Loucy (cell line): Measurements from ENCODE around the gene CRACDL.
A peak's percentile ranks its signal among the peaks of the same experiment; 100 is the strongest.

Experiments used
- H2AFZ ChIP-seq: fragments of 200-600 bp; sonication (generic); 2 replicates; pipeline ENCODE4 v1.6.0; 2016; ENCODE audit warnings: antibody characterized with exemption, mild to moderate bottlenecking, low read length, moderate library complexity
- H3F3A ChIP-seq: fragments of 200-600 bp; 2 replicates; pipeline ENCODE4 v1.6.0; 2016; ENCODE audit warnings: antibody characterized with exemption, low read depth, mild to moderate bottlenecking
- H3K27me3 ChIP-seq: fragments of 200-600 bp; sonication (generic); 2 replicates; pipeline ENCODE4 v1.6.1; 2014; ENCODE audit warnings: low read length, mild to moderate bottlenecking; ENCODE audit not compliant: insufficient read depth, poor library complexity, severe bottlenecking
- H3K36me3 ChIP-seq: fragments of 200-600 bp; sonication (generic); 2 replicates; pipeline ENCODE4 v1.6.1; 2016; ENCODE audit warnings: low read length; ENCODE audit not compliant: insufficient read depth
- H3K4me1 ChIP-seq: fragments of 200-600 bp; sonication (generic); 2 replicates; pipeline ENCODE4 v1.5.1; 2014; ENCODE audit warnings: low read length, mild to moderate bottlenecking; ENCODE audit not compliant: insufficient read depth, poor library complexity, severe bottlenecking
- H3K4me2 ChIP-seq: fragments of 200-600 bp; sonication (generic); 2 replicates; pipeline ENCODE4 v1.6.0; 2014; ENCODE audit warnings: antibody characterized with exemption, low read length, low read depth, mild to moderate bottlenecking; ENCODE audit not compliant: poor library complexity, severe bottlenecking
- H3K4me3 ChIP-seq: fragments of 200-600 bp; sonication (generic); 2 replicates; pipeline ENCODE4 v1.5.1; 2014; ENCODE audit warnings: low read length, mild to moderate bottlenecking, mixed read lengths; ENCODE audit not compliant: poor library complexity, severe bottlenecking
- H3K79me2 ChIP-seq: fragments of 200-600 bp; sonication (generic); 2 replicates; pipeline ENCODE4 v1.6.1; 2014; ENCODE audit warnings: low read length; ENCODE audit not compliant: insufficient read depth
- H3K9ac ChIP-seq: fragments of 200-600 bp; sonication (generic); 2 replicates; pipeline ENCODE4 v1.6.0; 2014; ENCODE audit warnings: mild to moderate bottlenecking, low read depth, low read length, moderate library complexity; ENCODE audit not compliant: poor library complexity, severe bottlenecking
- H3K9me2 ChIP-seq: fragments of 200-600 bp; sonication (generic); replicated peaks from 2 replicates; pipeline ENCODE4 v1.6.1; 2016; ENCODE audit warnings: low read depth, low read length, mixed read lengths
- H3K9me3 ChIP-seq: fragments of 200-600 bp; sonication (generic); 2 replicates; pipeline ENCODE4 v1.6.1; 2014; ENCODE audit warnings: mild to moderate bottlenecking, antibody characterized with exemption, low read length, low read depth; ENCODE audit not compliant: insufficient read depth
- H4K20me1 ChIP-seq: fragments of 200-600 bp; sonication (generic); 2 replicates; pipeline ENCODE4 v1.6.0; 2014; ENCODE audit warnings: antibody characterized with exemption, low read length, mild to moderate bottlenecking; ENCODE audit not compliant: insufficient read depth, poor library complexity, severe bottlenecking
- EZH2phosphoT487 ChIP-seq: fragments of 200-600 bp; IDR thresholded peaks from 2 replicates; pipeline ENCODE4 v1.6.1; 2018; ENCODE audit warnings: antibody characterized with exemption, mild to moderate bottlenecking, moderate library complexity, borderline replicate concordance
- TF ChIP-seq, protein P1 (sequence below): fragments of 200-600 bp; sonication (generic); conservative IDR thresholded peaks from 2 replicates; pipeline ENCODE4 v1.5.1; 2014; ENCODE audit warnings: mild to moderate bottlenecking, antibody characterized with exemption, low read length

CRACDL gene

DNA sequence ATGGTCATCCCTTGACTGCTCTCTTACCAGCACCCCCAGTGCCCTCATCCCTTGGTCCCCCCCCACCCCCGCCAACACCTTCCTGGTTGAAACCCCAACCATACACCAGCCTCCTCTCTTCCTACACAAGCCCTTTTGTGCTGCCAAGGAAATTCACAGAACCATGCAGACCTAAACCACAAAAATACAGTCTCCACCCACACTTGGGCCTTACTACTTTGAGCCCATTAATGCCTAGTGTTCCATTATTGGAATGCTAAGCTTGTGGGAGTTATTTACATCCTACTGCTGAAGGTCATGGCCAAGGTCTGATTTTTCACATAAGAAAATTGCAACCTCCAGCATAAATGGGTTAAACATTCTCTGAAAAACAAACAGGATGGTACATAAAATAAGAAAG lies 4.1 kb upstream of the CRACDL start:
- no peaks in the 10 kb centered on the region for H3K9me2 ChIP-seq
- H2AFZ ChIP-seq: no peak overlapping the region
- H3K9me3 ChIP-seq: no peaks in the 10 kb centered on the region
- H4K20me1 ChIP-seq: no peaks in the 10 kb centered on the region
- H3K79me2 ChIP-seq: no peaks in the 10 kb centered on the region
- H3K4me1 ChIP-seq: no peaks in the 10 kb centered on the region
- no peaks in the 10 kb centered on the region for H3F3A ChIP-seq
- no peak for TF ChIP-seq EZH2phosphoT487
- TF ChIP-seq, protein P1, sequence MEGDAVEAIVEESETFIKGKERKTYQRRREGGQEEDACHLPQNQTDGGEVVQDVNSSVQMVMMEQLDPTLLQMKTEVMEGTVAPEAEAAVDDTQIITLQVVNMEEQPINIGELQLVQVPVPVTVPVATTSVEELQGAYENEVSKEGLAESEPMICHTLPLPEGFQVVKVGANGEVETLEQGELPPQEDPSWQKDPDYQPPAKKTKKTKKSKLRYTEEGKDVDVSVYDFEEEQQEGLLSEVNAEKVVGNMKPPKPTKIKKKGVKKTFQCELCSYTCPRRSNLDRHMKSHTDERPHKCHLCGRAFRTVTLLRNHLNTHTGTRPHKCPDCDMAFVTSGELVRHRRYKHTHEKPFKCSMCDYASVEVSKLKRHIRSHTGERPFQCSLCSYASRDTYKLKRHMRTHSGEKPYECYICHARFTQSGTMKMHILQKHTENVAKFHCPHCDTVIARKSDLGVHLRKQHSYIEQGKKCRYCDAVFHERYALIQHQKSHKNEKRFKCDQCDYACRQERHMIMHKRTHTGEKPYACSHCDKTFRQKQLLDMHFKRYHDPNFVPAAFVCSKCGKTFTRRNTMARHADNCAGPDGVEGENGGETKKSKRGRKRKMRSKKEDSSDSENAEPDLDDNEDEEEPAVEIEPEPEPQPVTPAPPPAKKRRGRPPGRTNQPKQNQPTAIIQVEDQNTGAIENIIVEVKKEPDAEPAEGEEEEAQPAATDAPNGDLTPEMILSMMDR: no peak
- H3K27me3 ChIP-seq: no peaks in the 10 kb centered on the region
- H3K4me2 ChIP-seq: no peak overlapping the region
- H3K36me3 ChIP-seq: no peaks in the 10 kb centered on the region
- H3K4me3 ChIP-seq: no peak overlapping the region
- no peak overlapping the region for H3K9ac ChIP-seq

DNA sequence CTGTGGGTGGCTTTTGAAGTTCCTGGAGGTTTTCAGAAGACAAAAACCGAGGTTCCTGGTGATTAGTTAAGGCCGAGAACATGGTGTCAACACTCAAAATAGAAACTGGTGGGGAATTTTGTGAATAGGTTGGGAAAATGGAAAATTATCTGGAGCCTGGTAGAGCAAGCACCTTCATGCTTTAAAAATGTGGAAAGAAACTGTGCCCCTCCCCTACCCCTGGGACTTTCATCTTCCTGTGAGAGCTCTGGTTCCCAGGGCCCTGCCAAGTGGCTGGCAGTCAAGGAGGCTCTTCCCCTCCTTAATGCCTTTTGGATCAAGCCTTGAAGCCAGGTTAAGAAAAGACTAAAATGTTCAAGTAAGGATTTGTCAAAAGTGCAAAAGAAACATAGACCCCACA lies 1.9 kb upstream of the CRACDL start:
- H3K4me2 ChIP-seq: no peak overlapping the region
- no peaks in the 10 kb centered on the region for H3K27me3 ChIP-seq
- H3K36me3 ChIP-seq: no peaks in the 10 kb centered on the region
- no peaks in the 10 kb centered on the region for H3K9me3 ChIP-seq
- H3K9ac ChIP-seq: no peak overlapping the region
- no peaks in the 10 kb centered on the region for H3F3A ChIP-seq
- H4K20me1 ChIP-seq: no peaks in the 10 kb centered on the region
- H3K9me2 ChIP-seq: no peaks in the 10 kb centered on the region
- TF ChIP-seq, protein P1: no peak
- no peak for TF ChIP-seq EZH2phosphoT487
- H3K79me2 ChIP-seq: no peaks in the 10 kb centered on the region
- 0 out of 2 replicates have a peak overlapping the region, but pooled peaks have one; percentile 36 for H2AFZ ChIP-seq
- no peaks in the 10 kb centered on the region for H3K4me1 ChIP-seq
- no peak overlapping the region for H3K4me3 ChIP-seq

DNA sequence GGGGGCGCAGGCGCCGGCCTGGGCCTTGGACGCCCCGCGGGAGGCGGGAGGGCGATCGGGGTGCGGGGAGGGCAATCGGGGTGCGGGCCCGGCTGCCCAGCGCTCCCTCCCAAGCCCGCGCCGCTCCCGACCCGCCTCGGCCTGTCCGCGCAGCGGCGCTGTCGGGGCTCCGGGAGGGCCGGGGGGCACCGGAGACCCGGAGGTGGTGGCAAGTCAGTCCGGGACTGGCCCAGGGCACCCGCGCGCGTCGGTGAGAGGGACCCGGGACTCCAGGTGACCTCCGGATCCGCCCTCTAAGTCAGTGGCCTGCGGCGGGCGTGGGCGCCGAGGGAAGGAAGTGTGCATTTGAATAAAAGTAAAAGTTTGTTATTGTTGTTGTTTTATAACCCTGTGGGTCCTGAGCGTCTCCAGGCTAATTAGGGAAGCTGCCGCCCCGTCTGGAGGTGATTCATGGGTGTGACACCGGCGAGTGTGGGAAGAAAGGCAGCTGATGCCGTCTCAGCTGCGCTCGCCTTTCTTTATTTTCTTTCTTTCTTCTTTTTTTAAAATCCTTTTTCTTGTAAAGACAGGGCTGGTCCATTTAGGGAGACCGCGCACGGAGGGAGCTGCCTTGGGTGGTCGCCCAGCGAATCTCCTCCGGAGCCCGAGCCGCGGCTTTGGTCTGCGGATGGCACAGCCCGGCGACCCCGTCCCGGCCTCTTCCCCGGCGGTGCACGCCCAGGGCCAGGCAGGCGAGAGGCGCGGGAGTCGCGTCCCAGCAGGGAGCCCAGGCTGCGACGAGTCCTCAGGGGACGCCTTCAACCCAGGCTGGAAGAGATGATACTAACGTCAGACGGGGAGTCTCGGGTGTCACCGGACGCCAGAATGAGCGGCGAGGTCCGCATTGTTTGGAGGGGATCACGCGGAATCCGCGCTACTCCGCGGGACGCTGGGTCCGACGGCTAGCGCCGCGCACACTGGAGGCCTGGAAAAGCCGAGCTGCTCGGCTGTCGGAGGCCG lies 627 bp upstream of the CRACDL start:
- no peak overlapping the region for H2AFZ ChIP-seq
- H3K4me3 ChIP-seq: no peak overlapping the region
- H3F3A ChIP-seq: no peaks in the 10 kb centered on the region
- H3K79me2 ChIP-seq: no peaks in the 10 kb centered on the region
- no peaks in the 10 kb centered on the region for H4K20me1 ChIP-seq
- TF ChIP-seq, protein P1: no peak
- no peak for TF ChIP-seq EZH2phosphoT487
- H3K9me2 ChIP-seq: no peaks in the 10 kb centered on the region
- no peaks in the 10 kb centered on the region for H3K36me3 ChIP-seq
- H3K4me2 ChIP-seq: no peak overlapping the region
- H3K9ac ChIP-seq: no peak overlapping the region
- H3K4me1 ChIP-seq: no peaks in the 10 kb centered on the region
- no peaks in the 10 kb centered on the region for H3K27me3 ChIP-seq
- H3K9me3 ChIP-seq: no peaks in the 10 kb centered on the region
